RPMI8226 (cell line): Measurements from ENCODE around the gene HCCS.
A peak's percentile ranks its signal among the peaks of the same experiment; 100 is the strongest.
"Not testable (repeated sequence)": the region's sequence is repeated elsewhere in the genome, so short reads cannot be mapped to it uniquely, and the experiment has no call there.

Experiments
- DNase-seq: peaks from one replicate; pipeline ENCODE4 v3.0.0-alpha.2; 2015

HCCS gene

DNA sequence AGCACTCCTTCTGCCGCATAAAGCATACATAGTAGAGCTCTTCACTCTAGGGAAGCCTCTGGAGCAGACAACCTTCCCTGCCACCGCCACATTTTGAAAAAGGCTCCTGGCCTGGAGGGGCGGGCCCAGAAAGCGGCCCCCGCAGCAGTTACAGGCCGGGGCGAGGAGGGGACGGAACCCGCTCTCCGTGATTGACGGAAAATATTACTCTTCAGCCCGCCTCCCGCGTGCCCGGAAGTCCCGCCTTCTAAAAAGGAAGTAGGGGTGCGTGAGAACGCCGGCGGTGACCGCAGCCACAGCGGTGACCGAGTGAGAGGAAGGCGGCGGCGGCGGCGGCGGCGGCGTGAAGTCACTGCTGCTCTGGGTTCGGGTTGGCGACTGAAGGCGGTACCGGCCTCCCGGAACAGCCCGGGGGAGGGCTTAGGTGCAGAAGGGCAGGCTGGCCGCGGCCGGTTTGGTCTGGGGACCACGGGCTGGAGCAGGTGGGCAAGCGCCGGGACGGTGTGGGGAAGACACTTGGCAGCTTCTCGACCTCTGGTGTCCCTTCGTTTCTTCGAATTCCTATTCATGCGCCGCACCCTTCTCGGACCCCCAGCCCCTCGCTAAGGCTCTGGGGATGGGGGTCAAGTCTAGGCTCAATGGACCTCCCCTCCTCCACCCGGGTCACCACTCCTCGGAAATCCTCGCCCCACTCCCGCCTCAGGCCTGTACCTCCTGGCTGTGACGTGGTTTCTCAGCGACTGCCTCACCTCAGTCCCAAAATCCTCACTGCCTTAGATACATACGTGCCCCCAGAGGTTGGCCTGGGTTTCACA lies at the start of gene HCCS:
Gene HCCS (plus strand): TSS at position 296 of the 815 bp plus-strand sequence. CDS start 729 bp downstream, outside the sequence.
- peak; percentile 90 for DNase-seq

DNA sequence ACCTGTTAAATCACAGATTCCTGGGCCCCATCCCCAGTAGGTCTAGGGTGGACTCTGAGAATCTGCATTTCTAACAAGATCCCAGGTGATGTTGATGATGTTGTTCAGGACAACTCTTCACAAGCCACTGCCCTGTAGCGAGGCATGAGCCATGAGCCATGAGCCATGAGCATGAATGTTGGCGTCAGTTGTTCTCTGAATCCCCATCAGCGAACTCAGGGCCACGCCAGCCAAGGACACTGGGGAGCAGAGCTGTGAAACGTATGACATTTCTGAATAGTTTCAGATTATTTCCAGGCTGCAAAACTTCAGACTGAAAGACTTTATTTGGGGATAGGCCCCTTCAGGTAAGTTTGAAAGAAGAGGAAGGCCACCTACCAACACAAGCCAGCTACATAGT lies 46.9 kb upstream of the HCCS start:
- no peak for DNase-seq

DNA sequence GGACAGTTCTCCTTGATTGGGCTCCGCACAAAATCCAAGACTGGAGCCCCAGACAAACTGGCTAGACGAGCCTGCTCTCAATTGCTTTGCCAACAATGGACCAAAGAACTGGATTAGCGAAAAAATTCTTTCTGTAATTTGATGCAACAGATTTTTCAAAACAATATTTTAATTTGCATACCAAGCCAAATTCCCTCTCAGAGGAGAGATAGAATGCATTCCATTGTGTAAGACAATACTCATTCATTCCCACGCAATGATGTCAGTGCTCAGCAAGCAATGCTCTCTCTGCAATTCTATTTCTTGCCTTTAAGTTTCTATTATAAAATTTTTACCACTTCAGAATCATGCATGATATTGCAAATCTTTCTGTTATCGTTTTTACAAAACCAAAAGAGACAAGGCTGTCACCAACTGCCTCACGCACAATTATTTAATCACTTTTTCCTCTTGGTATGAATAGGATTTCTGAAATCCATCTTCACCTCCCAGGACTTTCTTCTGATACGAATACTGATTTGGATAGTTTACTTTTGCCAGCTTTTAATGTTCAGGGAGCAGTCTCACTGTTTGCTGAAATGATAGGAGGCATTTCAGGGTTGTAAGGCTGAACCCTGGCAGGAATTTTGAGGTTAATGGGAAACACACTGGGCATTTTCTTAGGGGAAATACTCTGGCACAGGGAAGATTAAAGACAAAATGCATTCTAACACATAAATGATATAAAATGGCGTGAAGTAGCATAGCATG lies 46.1 kb upstream of the HCCS start:
- DNase-seq: no peak

DNA sequence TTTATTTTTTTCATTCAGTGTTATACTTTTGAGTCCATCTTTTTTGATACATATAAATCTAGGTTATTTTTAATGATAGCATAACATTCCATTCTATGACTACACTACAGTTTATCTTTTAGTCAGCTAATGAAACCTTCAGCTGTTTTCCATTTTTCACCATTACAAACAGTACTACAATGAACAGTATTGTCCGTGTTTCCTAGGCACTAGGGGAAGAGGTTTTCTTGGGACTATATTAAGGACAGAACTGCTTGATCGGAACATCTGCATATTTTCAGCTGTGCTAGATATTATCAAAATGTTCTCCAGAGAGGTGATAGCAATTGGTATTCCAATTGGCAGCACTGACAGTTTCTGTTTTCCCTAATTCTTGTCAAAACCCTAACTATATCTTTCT lies 44.3 kb upstream of the HCCS start:
- no peak for DNase-seq

DNA sequence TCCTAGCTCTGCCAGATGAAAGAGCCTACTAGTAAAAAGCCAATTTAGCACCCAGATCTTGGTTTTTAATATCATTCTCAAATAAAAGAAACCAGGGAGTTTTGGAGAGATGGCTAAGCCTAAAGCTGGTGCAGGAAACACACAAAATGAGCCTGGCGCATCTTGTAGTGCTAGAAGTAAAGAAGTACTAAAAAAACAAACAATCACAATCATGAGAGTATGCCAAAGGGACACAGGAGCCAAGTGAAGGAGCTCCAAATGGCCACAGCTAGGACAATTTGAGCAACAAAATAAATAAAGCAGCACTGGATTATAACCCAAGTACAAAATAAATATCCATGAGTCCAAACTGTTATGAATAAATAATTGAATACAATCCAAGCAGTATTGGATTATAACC lies 37.8 kb upstream of the HCCS start:
- no peak for DNase-seq

DNA sequence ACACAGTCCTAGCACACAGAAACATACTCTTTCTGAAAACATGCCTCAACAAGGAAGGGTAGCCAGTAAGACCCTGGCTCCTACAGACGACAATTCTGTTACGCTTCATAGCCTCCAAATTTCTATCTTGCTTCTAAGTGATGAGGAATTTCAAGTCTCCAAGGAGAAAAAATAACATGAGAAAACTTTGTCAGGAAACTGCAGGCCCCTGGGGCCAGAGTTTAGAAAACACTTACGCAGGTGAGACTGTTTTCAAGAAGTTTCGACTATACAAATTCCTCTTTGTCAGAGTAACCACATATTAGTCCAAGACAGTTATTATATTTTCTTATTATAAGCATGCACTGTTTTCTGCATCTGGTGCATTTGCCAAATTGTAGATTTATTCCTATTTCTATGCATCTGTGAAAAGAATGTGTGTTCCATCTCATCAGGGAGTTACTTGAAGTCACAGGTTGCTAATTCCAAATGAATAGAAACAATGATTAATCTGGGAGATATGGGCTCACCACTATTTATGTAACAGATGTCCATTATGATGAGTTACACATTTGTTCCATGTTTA lies 30.3 kb upstream of the HCCS start:
- no peak for DNase-seq

DNA sequence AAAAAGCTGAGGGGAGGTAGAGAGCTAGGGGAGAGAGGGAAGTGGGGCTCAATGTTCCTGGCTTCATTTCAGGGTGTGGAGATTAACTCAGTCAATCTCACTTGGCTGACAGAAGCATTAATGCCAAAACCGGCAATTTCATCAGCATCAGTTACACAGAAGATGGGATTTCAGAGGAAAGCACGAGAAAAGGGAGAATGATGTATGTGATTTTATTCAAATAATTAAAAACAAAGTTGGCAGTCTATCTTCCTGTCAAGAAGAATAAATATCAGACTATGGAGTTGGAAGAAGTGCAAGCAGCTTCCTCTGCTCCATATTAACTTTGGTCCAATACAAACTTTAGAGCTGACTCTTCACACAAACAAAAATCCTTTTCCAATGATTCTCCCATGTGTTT lies 29.6 kb upstream of the HCCS start:
- DNase-seq: no peak

DNA sequence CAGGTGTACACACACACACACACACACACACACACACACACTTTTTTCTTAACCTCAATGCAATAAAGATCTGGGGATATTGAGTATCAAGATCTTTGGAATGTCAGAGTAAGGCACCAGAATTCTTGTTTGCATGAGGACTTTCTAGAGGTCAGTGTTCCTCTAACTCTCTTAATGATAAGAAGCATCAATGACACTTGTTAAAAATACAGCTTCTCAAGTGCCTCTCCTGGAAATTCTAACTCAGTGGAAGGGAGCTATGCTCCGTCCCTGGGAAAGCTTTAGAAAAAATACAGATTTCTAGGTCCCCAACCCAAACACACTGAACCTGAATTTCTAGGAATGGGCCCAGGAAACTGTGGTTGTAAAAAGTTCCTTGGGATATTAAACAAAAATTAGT lies 25.8 kb upstream of the HCCS start:
- DNase-seq: no peak

DNA sequence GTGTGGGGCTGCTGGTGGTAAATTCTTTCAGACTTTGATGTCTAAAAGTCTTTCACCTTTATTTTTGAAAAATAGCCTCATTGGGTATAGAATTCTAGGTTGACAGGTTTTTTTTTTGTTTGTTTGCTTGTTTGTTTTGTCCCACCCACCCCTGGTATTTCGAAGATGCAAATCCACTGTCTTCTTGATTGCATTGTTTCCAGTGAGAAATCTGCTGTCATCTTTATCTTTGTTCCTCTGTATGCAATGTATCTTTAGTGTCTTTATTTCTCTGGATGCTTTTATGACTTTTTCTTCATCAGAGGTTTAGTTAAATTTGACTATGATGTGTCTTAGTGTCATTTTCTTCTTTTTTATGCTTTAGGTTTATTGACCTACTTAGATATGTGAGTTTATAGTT lies 21.3 kb upstream of the HCCS start:
- no peak for DNase-seq

DNA sequence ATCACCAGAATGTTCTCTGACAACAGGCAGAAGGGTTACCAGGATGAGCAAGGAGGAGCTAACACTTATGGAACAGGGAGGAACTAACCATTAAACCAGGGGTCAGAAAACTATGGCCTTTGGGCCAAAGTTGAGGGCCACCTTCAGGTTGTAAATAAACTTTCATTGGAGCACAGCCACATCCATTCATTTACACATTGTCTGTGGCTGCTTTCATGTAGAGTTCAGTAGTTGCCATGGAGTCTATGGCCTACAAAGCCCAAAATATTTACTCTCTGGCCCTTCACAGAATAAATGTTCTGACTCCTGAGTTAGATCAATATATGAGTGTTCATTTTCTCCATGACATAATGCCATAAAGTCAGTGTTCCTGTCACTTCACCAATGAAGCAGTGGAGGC lies 13.2 kb upstream of the HCCS start:
- no peak for DNase-seq

DNA sequence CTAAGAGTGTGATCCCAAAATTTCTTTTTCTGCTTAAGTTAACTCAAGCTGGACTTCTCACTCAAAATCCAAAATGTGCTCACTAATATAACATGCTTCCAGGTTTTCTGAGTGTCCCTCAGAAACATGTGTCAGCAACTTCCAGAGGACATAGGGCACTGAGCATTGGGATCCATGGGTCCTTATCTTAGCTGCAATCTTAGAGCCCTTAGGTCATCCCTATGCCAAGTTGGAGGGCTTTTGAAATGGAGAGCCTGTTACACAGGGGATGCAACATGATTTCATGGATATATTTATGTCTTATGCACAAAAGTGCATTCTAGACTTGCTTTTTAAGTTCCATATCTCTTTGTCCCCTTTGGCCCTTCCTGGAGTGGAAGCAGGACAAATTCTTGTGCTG lies 11.7 kb upstream of the HCCS start:
- no peak for DNase-seq

DNA sequence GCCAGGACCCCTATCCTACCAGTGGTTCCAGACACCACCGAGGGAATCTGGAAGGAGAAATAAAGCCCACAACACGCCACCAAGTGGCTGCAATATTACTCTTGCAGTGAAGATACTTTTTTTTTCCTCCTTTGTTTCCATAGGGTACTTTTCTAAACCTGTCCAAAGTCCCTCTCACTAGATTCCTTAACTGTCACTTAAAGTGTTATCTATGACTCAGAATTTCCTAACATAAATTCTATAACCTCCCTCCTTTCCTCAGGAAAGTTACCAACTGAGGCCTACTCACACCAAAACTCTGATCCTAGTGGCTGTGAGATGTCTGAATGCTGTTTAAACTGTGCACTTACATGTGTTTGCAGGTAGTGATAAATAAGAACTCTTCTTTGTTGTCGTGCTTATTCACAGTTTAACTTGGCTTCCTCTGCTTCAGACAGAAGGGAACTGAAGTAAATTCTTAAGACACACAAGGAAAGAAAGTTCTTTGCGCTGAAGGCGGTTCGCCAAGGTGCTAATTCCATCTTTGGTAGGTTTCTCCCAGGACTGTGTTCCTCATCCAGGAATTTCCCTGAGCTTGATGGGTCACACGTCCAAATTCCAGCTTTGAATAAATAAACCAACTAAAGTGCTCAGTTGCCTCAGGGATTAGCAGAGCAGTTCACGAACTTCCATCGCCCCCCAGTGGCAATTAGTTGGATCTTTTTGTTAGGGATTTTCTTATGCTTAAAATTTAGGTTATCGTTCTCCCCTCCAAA lies 10.7 kb upstream of the HCCS start:
- DNase-seq: peak; percentile 21

DNA sequence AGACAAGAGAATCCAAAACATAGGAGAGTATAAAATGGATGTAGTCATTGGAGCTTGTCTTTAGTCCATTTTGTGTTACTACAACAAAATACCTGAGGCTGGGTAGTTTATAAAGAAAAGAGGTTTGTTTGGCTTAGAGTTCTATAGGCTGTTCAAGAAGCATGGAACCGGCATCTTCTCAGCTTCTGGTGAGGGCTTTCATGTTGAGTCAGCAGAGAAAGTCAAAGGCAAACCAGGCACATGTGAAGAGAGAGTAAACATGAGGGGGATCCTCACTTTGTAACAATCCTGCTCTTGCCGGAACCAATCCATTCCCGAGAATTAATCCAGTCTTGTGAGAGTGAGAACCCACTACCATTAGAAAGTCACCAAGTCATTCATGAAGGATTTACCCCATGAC lies 8.1 kb upstream of the HCCS start:
- DNase-seq: no peak

DNA sequence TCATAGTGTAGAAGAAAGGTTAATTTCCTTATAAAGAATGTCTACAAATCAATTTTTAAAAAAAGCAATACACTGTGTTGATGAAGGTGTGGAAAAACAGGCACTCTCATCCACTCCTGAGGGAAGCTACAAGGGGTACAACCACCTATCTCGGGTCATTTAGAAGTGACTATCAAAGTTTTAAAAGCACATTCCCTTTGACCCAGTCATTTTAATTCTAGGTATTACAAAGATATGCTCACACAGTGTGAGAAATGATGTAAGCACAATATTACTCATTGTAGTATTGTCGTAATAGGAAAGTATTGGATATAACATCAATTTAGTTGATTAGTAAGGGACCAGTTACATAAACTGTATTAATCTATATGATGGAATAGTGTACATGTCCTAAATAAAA lies 7.4 kb upstream of the HCCS start:
- no peak for DNase-seq

DNA sequence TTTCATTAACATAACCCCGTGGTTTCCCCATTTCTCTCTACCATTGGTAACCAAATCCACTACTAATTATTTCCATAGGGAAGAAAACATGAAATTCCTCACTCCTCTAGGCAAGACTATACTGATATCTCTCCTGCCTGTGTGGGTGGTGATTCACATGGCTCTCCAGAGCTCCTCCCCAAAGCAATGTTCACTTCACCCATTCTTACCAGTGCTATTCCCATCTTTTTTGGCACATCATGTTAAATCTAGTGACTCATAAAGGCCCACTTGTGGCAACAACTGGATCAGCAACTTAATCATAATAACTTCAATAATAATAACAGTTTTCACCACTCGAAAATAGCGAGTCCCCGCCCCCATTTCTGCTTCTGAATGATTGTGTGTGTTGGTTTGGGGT lies 6.1 kb upstream of the HCCS start:
- DNase-seq: no peak

DNA sequence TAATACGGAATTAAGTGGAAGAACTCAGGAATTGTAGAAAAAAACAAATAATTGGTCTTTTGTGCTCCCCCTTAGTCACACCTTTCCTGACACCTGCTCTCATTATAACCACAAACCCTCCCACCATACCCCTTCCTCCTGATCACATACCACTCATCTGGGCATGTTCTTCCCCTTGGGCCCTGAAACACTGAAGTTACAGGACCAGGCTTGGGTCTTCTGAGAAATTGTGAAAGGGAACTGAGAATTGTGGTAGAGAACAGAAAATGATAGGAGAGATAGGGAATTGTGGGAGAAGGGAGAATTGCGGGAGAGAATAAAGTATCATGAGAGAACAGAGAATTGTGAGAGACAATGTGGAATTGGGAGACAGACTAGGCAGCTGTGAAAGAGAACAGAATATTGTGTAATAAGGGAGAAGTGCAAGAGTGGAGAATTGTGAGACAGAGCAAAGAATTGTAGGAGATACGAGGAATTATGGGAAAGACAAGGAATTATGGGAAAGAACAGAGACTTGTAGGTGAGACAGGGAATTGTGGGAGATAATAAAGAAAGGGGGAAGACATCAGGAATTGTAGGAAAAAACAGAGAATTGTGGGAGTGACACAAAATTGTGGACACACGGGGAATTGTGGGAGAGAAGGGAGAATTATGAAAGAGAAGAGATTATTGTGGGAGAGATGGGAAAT lies 2.7 kb upstream of the HCCS start:
- DNase-seq: no peak

DNA sequence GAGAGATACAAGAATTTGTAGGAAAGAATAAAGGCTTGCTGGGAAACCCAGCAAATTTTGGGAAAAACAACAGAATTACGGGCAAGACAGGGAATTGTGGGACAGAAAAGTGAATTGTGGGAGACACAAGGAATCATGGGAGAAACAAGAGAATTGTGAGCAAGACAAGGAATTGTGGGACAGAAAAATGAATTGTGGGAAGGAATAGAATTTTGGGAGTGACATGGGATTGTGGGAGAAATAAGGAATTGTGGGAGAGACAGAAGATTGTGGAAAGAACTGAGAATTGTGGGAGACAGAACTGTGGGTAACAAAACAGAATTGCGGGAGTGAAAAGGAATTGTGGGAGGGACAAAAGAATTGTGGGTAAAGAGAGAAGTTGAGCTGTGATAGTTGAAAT lies 1.2 kb upstream of the HCCS start:
- no peak for DNase-seq

DNA sequence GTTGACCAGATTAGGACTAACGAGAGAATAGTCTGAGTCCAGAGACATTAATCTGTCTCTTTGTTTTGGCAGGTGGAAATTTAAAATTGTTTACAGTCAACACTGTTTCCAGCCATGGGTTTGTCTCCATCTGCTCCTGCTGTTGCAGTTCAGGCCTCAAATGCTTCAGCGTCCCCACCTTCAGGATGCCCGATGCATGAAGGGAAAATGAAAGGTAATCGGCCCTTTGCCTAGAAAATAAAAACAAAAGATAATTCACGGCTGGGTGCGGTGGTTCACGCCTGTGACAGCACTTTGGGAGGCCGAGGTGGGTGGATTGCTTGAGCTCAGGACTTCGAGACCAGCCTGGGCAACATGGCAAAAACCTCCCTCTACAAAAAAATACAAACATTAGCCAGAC lies 815 bp downstream of the HCCS start:
- peak; percentile 11 for DNase-seq

DNA sequence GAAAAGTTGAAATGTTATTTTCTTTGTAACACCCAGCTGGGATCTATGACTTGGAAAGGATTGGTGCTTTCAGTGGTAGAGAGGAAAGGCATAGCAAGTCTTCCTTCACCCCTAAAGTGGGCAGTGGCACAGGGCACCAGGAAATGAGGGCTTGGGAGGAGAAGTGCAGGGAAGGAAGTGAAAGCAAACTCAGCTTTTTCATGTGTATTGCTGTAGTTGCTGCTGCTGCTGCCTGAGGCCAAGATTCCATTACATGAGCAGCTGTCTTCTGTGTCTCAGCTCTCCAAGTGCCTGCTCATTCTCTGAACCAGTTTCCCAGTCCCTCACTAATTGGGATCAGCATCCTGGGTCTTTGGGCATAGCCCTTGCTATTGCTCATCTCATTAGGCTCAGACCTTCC lies 2.6 kb downstream of the HCCS start:
- DNase-seq: peak; percentile 54

DNA sequence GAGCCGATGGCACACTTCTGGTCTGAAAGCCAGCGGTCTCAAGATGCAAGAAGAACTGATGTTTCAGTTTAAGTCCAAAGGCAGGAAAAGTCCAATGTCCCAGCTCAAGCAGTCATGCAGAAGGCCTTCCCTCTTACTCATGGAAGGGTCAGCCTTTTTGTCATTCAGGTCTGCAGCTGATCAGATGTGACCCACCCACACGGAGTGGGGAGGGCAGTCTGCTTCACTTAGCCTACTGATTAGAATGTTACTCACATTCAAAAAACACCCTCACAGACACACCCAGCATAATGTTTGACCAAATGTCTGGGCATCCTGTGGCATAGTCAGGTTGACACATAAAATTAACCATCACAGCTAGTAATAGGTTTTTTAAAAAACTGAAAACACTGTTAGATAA lies 6.6 kb downstream of the HCCS start:
- DNase-seq: no peak

DNA sequence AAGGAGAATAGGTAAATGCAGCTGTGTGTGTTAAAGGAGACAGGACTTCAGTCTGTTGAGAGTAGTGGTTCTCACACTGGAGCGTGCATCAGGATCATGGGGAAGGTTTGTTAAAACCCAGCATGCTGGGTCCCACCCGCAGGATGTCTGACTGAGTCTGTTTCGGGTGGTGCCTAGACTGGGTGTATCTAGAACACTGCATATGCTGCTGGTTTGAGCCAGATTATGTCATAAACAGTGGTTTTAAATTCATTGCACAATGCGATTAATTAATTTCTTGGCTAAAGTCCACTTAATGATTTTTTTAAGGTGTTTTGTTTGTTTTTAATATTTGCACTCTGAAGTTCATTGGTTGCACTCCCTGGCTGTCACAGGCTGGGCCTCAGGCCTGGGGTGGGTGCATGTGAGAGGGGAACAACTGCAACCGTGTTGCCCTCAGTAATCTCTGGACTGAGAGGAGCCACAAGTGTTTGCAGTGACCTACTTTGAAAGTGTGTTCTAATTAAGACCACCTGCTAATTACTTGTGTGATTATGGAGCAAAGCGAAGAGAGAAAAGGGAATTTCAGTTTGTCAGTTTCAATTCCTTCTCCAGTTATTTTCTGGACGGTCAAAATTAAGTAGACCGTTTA lies 8.3 kb downstream of the HCCS start:
- DNase-seq: no peak

DNA sequence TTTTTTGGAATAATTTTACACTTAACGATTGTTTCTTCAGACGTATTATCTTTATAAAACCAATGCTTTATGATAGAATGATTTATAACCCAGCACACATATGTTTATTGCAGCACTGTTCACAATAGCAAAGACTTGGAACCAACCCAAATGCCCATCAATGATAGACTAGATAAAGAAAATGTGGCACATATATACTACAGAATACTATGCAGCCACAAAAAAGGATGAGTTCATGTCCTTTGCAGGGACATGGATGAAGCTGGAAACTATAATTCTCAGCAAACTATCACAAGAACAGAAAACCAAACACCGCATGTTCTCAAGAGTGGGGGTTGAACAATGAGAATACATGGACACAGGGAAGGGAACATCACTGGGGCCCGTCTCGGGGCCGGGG lies 12.0 kb downstream of the HCCS start:
- DNase-seq: not testable (repeated sequence)
